IMR-90 (cell line): ENCODE data around the gene SYCP2. TPM values are rescaled to one million over a fixed set of nuclear protein-coding genes. Genes with fewer than 3 reads are reported as not detected.

Source experiments
- ATAC-seq: fragments of 200-7000 bp; cut with Tn5 transposase; 2 replicates; pipeline ENCODE4 v1.9.1; 2020; ENCODE audit warnings: low read depth, mild to moderate bottlenecking, moderate library complexity
- BruUV-seq: library from RNA; stranded (reverse); fragments of 400-500 nt; replicated peaks from 2 replicates; lab custom pipeline; 2021; lab: Mats Ljungman, UMichigan
- CTCF ChIA-PET: fragments of 300-600 bp; formaldehyde crosslinking; extraction: SDS; loops from one replicate; lab custom pipeline; 2021; ENCODE audit warnings: antibody characterized with exemption; lab: Yijun Ruan, JAX
- POLR2A ChIA-PET: fragments of 300-600 bp; sonication (Branson Sonifier 250); formaldehyde crosslinking; loops from one replicate; lab custom pipeline; 2022; ENCODE audit warnings: antibody characterized with exemption; ENCODE audit not compliant: unreplicated experiment; lab: Charles Lee
- DNase-seq: peaks from one replicate; pipeline ENCODE4 v3.0.0; 2013
- H2AFZ ChIP-seq: replicated peaks from 2 replicates; pipeline ENCODE3; 2013; ENCODE audit warnings: low read length, mild to moderate bottlenecking; ENCODE audit not compliant: poor library complexity
- H2AK5ac ChIP-seq: 2 replicates; pipeline ENCODE4 v1.6.1; 2013; ENCODE audit warnings: low read depth, low read length, inconsistent platforms
- H2AK9ac ChIP-seq: replicated peaks from 2 replicates; pipeline ENCODE3; 2013; ENCODE audit warnings: mild to moderate bottlenecking, low read depth, low read length, moderate library complexity; ENCODE audit not compliant: poor library complexity
- H2BK120ac ChIP-seq: 2 replicates; pipeline ENCODE4 v1.6.1; 2013; ENCODE audit warnings: low read depth, low read length, inconsistent platforms
- H2BK15ac ChIP-seq: 3 replicates; pipeline ENCODE4 v1.6.1; 2013; ENCODE audit warnings: low read depth, low read length, inconsistent platforms
- H2BK20ac ChIP-seq: 2 replicates; pipeline ENCODE4 v1.6.1; 2013; ENCODE audit warnings: low read depth, mild to moderate bottlenecking, inconsistent platforms, low read length, moderate library complexity
- H2BK5ac ChIP-seq: 2 replicates; pipeline ENCODE4 v1.6.1; 2013; ENCODE audit warnings: mild to moderate bottlenecking, low read depth, low read length, inconsistent platforms; ENCODE audit not compliant: poor library complexity, severe bottlenecking
- H3K14ac ChIP-seq: replicated peaks from 2 replicates; pipeline ENCODE4 v1.6.1; 2013; ENCODE audit warnings: low read depth, low read length, inconsistent platforms
- H3K18ac ChIP-seq: 2 replicates; pipeline ENCODE4 v1.6.1; 2013; ENCODE audit warnings: low read depth, low read length, control low read depth
- H3K23ac ChIP-seq: 2 replicates; pipeline ENCODE4 v1.6.1; 2013; ENCODE audit warnings: low read depth, low read length, inconsistent platforms
- H3K27ac ChIP-seq: 2 replicates; pipeline ENCODE4 v1.5.1; 2013; ENCODE audit warnings: mild to moderate bottlenecking, control low read depth, low read length; ENCODE audit not compliant: insufficient read depth
- H3K27me3 ChIP-seq: 2 replicates; pipeline ENCODE4 v1.6.1; 2013; ENCODE audit warnings: low read length; ENCODE audit not compliant: control insufficient read depth, insufficient read depth
- H3K36me3 ChIP-seq: 2 replicates; pipeline ENCODE4 v1.6.1; 2013; ENCODE audit warnings: low read length, mixed read lengths; ENCODE audit not compliant: control insufficient read depth, insufficient read depth
- H3K4ac ChIP-seq: 2 replicates; pipeline ENCODE4 v1.6.1; 2013; ENCODE audit warnings: low read depth, low read length, inconsistent platforms
- H3K4me1 ChIP-seq: 2 replicates; pipeline ENCODE4 v1.6.1; 2013; ENCODE audit warnings: low read length, mixed read lengths; ENCODE audit not compliant: control insufficient read depth, insufficient read depth
- H3K4me2 ChIP-seq: 2 replicates; pipeline ENCODE4 v1.6.1; 2013; ENCODE audit warnings: low read depth, mild to moderate bottlenecking, control low read depth, low read length, moderate library complexity
- H3K4me3 ChIP-seq: 2 replicates; pipeline ENCODE4 v1.5.1; 2013; ENCODE audit warnings: low read depth, mild to moderate bottlenecking, control low read depth, low read length, moderate library complexity; ENCODE audit not compliant: insufficient read depth
- H3K56ac ChIP-seq: 2 replicates; pipeline ENCODE4 v1.6.1; 2013; ENCODE audit warnings: low read length, inconsistent platforms; ENCODE audit not compliant: insufficient read depth; ENCODE audit errors: extremely low read depth
- H3K79me1 ChIP-seq, 2 experiments: 2 replicates each; pipeline ENCODE4 v1.6.1; 2013; ENCODE audit warnings: low read length in 2 of 2, inconsistent platforms in 1 of 2, low read depth in 1 of 2
- H3K9ac ChIP-seq: 2 replicates; pipeline ENCODE4 v1.6.1; 2013; ENCODE audit warnings: low read depth, low read length, control low read depth
- H3K9me1 ChIP-seq: 2 replicates; pipeline ENCODE4 v1.6.1; 2013; ENCODE audit warnings: low read length, inconsistent platforms; ENCODE audit not compliant: insufficient read depth
- H3K9me3 ChIP-seq: 2 replicates; pipeline ENCODE4 v1.6.1; 2013; ENCODE audit warnings: low read length; ENCODE audit not compliant: control insufficient read depth, insufficient read depth
- H4K20me1 ChIP-seq: 2 replicates; pipeline ENCODE4 v1.6.1; 2013; ENCODE audit warnings: low read length, inconsistent platforms; ENCODE audit not compliant: insufficient read depth
- H4K5ac ChIP-seq: 2 replicates; pipeline ENCODE4 v1.6.1; 2013; ENCODE audit warnings: mild to moderate bottlenecking, low read depth, low read length, control low read depth
- H4K8ac ChIP-seq, 2 experiments: 2 replicates each; pipeline ENCODE4 v1.6.1; 2013; ENCODE audit warnings: low read depth in 2 of 2, low read length in 2 of 2, control low read depth in 1 of 2, inconsistent platforms in 1 of 2
- H4K91ac ChIP-seq: 2 replicates; pipeline ENCODE4 v1.6.1; 2013; ENCODE audit warnings: low read depth, low read length, inconsistent platforms; ENCODE audit not compliant: insufficient read depth
- BHLHE40 ChIP-seq: fragments of 150-350 bp; IDR thresholded peaks from 2 replicates; pipeline ENCODE4 v1.6.1; 2016; ENCODE audit warnings: mild to moderate bottlenecking, low read depth, low read length
- FOS ChIP-seq: fragments of 150-350 bp; IDR thresholded peaks from 2 replicates; pipeline ENCODE4 v1.6.1; 2016; ENCODE audit warnings: low read depth, low read length
- WGBS, 2 experiments: methylation state at CpG; one replicate each; pipeline versions ENCODE4 v1.1.5 to v1.1.7; 2013; ENCODE audit warnings: missing lambda C conversion rate in 2 of 2; ENCODE audit not compliant: insufficient read length in 1 of 2; ENCODE audit errors: extremely low coverage in 2 of 2; 5-methylcytosine and 5-hydroxymethylcytosine counted together
- dilution Hi-C: fragments of 300-500 bp; cut with HindIII; formaldehyde crosslinking; loops from one replicate; pipeline ENCODE4 v1.14.3; 2018; ENCODE audit warnings: low sequenced_read_pairs; ENCODE audit not compliant: unreplicated experiment
- in situ Hi-C: fragments of 300-500 bp; cut with MboI; formaldehyde crosslinking; loops from 3 replicates; pipeline ENCODE4 v1.14.3; 2019; ENCODE audit warnings: low sequenced_read_pairs, inconsistent platforms, mixed read lengths
- intact Hi-C: fragments of 100-400 bp; cut with micrococcal nuclease; formaldehyde crosslinking; loops from 2 replicates; pipeline ENCODE4 v1.10.0; 2022
- polyA plus RNA-seq, 3 experiments: library from polyadenylated mRNA; depleted of rRNA; stranded (reverse); fragments of >200 nt; gene quantifications; 2 replicates each; pipeline ENCODE4 v1.2.3, GENCODE V29; 2012; ENCODE audit warnings: low replicate concordance in 1 of 3
- total RNA-seq: library from RNA; depleted of rRNA; stranded (reverse); fragments of >200 nt; gene quantifications from 2 replicates; pipeline ENCODE4 v1.2.3, GENCODE V29; 2012

The SYCP2 gene
- total and polyA plus RNA-seq, 2 of the 4 experiments (the other 2 are of a cell fraction), result 0.18 to 0.31 TPM

DNA sequence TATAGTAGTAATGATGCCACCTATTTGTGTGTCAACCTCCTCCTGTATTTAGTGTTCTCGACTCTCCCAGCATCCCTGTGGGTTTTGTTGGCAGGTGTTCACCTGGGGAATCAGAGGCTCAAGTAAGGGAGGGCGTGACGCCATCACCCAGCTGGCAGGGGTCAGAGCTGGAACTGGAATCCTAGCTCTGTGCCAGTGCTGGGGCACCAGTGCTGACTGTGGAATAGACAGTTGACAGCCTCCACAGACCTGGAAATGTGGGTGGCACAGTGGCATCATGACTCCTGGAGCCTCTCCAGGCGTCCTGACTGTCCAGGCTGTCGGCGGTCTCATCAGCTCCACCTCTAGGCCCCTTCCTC lies 102.8 kb downstream of the SYCP2 start:
- in situ Hi-C loops, result no loop called here
- Histone ChIP-seq H3K9me1 (no peaks in the 10 kb centered on the region), H3K14ac (no peak overlapping the region), H4K91ac (no peak overlapping the region), H4K8ac (no peak overlapping the region), H3K4me1 (no peaks in the 10 kb centered on the region), H3K4ac (no peak overlapping the region), H2BK20ac (no peak overlapping the region), H3K4me2 (no peak overlapping the region), H2BK120ac (no peak overlapping the region), H2AFZ (no peak overlapping the region), H3K36me3 (no peaks in the 10 kb centered on the region), H3K79me1 (no peaks in the 10 kb centered on the region), H2AK9ac (no peak overlapping the region), H3K23ac (no peak overlapping the region), H2AK5ac (no peak overlapping the region), H3K9ac (no peak overlapping the region), H4K5ac (no peak overlapping the region), H3K56ac (no peak overlapping the region), H3K9me3 (peaks cover 3% of the 10 kb centered on the region; the same call in 1 of the 2 replicates), H2BK5ac (no peak overlapping the region), H2BK15ac (no peak overlapping the region), H4K20me1 (no peaks in the 10 kb centered on the region), H3K27me3 (no peaks in the 10 kb centered on the region; the same call in 1 of the 2 replicates), H3K4me3 (no peak overlapping the region), H3K27ac (no peak overlapping the region), H3K18ac (no peak overlapping the region)
- no CpG with 5 or more reads among the region's 6 CpGs for WGBS, 2 experiments
- intact Hi-C loops, result no loop called here
- no peak for TF ChIP-seq FOS
- no peak for TF ChIP-seq BHLHE40
- ATAC-seq (no peak), DNase-seq (no peak)
- no TSS peak for BruUV-seq
- ChIA-PET CTCF (interaction anchor here (1.1 kb wide), 1 partner anchor 19 kb away, joined by 3 read pairs; no protein-coding TSS in a partner anchor), POLR2A (no interaction called here)
- dilution Hi-C loops, result no loop called here
